ENCODE measurements around the gene ABCF1.

ABCF1 gene

DNA sequence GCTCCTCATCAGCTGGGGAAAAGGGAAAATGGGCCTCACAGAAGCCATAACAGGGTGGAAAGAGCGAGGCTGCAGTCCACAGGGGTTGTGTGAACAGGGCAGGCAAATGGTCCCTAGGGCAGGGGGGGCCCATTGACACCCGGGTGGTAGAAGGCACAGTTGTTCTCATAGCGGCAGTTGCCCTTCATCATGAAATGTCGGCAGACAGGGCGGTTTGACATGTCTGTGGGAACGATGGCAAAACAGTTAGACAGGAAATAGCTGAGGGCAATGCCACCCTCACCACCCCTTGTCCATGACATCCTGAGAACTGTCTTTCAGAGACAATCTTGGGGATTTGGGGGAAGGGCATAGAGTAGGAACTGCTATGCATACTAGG, 30.2 kb downstream of the ABCF1 start:
- no peak for DNase-seq (ENCODE audit: low read depth in 2 of 2)

DNA sequence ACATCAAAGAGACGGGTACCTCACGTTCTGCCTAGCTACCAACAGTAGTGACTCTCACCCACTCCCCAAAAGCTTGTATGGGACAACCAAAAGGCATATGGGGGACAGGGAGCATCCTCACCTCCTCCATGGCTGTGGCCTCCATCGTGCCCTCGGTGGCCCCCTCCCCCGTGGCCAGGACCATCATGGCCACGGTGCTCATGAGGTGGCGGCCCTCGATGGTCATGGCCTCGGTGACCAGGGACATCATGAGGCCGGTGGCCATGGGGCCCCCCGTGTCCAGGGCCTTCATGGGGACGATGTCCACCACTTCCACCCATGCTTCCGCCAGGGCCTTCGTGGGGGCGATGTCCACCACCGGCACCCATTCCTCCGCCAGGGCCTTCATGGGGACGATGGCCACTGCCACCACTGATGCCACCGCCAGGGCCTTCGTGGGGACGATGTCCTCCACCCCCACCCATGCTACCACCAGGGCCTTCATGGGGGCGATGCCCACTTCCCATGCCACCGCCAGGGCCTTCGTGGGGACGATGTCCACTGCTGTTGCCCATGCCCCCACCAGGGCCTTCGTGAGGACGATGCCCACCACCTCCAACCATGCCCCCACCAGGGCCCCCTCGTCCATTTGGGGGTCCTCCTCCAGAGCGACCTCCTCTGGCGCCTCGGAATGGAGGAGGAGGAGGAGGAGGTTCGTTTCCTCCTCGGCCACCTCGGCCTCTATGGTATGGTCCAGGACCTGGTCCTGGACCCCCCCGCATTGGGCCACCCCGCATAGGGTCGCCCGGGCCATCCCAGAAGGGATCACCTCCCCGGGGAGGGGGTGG, 30.8 kb downstream of the ABCF1 start:
- no peak for DNase-seq (ENCODE audit: low read depth in 2 of 2)

- no peak for DNase-seq (ENCODE audit: low read depth in 2 of 2)
Measured at GRCh38 chr6:30603961-30604360, 32.7 kb downstream of the ABCF1 start.

GRCh38 chr6:30610065-30610464, 38.8 kb downstream of the ABCF1 start:
- DNase-seq (ENCODE audit: low read depth in 2 of 2) = no peak

GRCh38 chr6:30611150-30611855, 40.1 kb downstream of the ABCF1 start:
- no peak for DNase-seq (ENCODE audit: low read depth in 2 of 2)

DNA sequence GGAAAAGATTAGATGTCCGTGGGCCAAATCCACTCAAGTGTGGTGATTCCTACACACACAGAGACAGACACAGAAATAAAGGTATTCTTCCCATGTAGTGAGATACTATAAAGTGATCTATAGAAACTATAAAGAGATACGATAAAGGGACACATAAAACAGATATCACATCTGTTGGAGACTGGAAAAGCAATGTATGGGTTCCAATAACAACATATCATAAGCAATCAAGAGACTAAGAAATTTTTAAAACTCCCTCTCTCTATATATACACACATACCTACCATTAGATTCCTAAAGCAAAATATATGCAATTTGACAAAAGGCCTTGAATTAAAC, 40.6 kb downstream of the ABCF1 start:
- DNase-seq (ENCODE audit: low read depth in 2 of 2) = no peak

DNA sequence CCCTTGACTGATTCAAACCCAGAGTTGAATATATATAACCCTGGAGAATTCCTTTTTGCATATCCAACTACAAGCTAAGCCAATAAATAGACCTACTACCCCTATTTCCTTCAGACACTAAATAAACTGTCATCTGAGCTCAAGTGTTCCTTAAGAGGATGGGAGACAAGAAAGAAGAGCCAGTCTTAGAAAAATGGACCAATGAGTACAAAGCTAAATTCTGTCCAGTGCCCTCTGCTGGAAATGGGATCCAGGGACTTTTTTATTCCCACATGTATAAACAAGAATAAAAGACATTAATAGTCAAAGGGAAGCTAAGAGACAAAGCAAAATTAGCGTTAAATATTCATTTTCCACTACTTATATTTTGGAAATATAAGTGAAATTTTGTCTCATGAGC, 41.0 kb downstream of the ABCF1 start:
- no peak for DNase-seq (ENCODE audit: low read depth in 2 of 2)

- DNase-seq (ENCODE audit: low read depth in 2 of 2) = no peak
Measured at GRCh38 chr6:30612687-30613248, 41.5 kb downstream of the ABCF1 start.

GRCh38 chr6:30613251-30614043, 42.2 kb downstream of the ABCF1 start:
- no peak for DNase-seq (ENCODE audit: low read depth in 2 of 2)

DNA sequence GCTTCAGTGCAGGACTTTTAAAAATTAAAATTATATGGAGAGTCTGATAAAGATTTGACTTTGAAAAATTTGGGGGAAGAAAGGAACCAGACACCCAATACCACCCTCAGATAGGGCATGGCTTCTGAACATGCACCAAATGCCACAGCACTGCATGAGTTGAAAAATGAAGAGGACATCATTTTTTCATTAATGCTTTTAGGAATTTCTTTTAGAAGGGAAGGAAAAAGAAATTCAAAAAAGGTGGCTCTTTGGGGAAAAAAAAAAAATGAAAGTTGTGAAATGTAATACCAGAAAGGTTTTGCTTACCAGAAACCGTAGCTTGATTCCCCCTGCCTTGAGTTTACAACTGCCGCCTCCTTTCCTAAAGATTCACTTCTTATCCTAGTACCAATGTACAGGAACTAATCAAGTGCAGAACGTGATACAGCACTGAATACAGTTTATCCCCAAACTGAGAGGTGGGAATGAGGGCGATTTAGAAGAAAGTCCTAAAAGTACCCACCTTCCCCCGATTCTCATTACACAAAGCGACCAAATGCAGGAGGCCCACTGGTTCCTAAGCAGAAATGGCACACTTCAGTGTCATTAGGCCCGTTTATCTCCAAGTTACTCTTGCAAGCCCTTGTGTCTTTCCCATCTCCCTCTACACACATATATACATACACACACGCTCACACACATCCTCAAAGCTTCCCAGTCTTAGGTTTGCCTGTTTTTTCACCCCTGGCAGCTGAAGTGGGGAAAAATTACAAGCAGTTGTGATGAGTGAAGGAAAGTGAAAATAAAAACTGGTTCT, 43.0 kb downstream of the ABCF1 start:
- no peak for DNase-seq (ENCODE audit: low read depth in 2 of 2)

- peak; percentile 51 to 74 for DNase-seq (ENCODE audit: low read depth in 2 of 2)
Measured at GRCh38 chr6:30614843-30615218, 43.6 kb downstream of the ABCF1 start.

DNA sequence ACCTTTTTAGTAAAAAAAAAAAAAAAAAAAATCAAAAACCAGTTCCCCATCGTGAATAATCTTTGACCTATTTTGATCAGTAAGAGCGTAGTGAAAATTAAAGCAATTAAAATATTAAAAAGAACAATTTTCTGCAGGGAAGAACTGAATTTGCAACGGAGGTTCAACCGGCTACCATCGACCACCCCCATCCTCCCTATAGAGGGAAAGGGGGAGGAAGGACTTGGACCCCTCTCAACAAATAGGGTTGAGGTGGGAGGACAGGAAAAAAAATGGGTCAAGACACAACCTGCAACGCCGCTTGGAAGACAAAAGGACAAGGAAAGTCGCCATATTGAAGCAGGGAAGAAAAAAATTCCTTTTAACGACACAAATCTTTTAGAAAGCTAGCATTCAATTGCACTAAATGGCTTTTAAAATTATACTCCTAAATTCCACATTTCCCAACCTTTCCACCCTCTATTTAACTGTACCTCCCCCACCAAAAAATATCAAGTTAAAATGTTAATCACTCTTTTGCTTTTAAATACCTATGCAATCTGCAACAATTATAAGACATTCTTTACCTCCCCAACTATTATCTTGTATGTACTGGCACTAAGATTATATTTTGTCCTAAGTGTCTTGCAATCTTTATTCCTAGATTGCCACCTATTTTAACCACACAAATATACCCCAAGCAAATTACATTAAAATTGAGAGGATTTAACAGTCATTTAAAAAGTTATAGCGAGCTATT, 44.1 kb downstream of the ABCF1 start:
- DNase-seq (ENCODE audit: low read depth in 2 of 2) = no peak

DNA sequence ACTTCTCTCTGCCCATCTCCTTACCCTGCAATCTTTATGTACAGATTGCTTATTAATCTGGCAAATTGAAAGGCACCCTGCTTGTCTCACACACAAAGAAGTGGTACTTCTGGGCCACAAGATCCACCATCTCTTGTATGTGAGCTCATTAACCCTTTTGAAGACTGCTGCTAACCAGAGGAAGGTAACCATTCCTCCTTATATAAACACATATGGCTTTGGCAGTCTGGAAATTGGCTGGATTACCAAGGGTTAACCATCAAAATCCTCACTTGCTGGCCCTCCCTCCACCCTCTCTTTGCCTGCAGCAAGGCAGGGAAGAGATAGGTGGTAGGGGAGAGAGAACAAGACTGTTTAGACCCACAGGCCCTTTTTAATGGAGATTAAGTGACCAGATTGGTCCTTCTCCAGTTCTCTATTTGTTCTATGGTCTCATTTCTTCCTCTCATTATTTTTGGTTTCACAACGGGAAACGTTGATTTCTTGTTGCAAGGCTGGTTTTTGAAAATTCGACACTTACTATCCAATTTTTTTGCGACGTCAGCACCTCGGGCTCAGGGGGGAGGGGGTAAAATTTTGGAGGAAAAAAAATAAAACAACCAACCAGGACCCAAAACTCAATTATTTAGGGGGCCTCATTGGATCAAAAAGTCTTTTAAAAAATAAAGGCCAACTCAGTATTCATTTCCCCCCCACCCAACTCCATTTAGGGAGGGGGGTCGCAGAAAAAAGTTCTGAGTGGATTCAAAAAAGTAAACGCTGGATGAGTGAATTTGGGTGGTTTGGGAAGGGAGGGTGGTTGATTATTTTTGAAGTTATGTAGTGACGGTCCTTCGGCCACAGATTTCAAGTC, 44.9 kb downstream of the ABCF1 start:
- DNase-seq (ENCODE audit: low read depth in 2 of 2) = no peak

DNA sequence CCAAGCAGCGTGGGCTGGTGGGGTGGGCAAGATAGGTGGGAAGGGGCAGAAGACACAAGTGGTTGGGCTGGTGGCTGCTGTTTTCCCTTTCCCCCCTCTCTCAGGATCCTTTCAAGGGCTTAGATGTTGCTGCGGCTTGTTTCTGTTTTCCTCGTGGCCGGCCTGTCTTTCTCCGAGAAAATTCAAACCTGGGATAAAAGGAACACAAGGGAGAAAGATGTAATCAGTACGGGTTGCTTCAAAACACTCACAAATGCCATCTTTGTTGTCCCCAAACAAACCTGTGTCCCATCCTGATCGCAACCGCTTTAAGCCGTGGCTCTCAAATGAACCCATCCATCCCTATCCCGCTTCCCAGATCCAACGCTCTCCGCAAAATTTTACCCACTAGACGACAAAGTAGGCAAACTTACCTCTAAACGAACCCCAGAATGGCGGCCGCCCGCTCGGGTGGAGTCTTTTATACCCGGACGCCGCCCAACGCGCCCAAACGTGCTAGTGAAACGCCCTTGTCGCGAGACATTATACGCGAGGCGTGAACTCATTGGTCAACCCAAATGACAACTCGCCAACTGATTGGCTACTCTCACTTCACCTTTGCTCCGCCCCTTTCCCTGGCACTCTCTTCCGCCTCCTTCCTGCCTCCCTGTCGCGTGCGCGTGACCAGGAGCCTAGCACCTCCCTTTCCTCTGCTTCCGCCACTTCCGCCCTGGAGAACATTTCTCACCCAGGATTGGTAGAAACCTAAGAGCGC, 45.7 kb downstream of the ABCF1 start, which contains the start of gene PPP1R10:
PPP1R10 (minus strand) TSS at position 433 of the 754 bp plus-strand sequence. CDS start 7,299 bp downstream, outside the sequence.
- peak; percentile 91 to 99 for DNase-seq (ENCODE audit: low read depth in 2 of 2)

GRCh38 chr6:30617565-30618269, 46.5 kb downstream of the ABCF1 start, which contains the start of gene MRPS18B:
Gene MRPS18B, plus strand, starts transcription at chr6:30617840. Its CDS starts 26 bp downstream, at chr6:30617866.
- DNase-seq (ENCODE audit: low read depth in 2 of 2) = peak; percentile 85 to 96

DNA sequence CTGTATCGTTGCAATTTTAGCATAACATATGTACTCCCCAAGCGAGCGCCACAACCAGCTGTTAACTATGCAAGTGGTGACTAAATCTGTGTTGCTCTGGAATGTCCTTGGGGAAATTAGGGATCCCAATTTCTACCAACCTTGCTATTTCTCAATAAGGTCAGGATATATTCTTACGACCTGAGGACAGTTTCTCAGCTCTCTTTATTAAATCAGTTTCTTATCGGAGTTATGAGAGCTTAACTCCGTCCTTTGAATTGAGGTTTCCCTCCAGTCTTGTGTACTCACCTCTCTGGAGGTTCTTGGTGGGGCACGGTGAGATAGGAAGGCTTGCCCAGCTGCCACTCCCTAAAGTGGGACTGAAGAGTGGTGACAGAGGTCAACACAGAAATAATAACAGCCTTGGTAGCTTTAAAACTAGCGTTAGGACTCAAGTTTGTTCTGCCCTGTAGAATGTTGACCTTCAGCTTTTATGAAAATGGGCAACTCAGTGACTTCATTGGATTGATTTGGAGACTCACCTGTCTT, 47.1 kb downstream of the ABCF1 start:
- no peak for DNase-seq (ENCODE audit: low read depth in 2 of 2)

DNA sequence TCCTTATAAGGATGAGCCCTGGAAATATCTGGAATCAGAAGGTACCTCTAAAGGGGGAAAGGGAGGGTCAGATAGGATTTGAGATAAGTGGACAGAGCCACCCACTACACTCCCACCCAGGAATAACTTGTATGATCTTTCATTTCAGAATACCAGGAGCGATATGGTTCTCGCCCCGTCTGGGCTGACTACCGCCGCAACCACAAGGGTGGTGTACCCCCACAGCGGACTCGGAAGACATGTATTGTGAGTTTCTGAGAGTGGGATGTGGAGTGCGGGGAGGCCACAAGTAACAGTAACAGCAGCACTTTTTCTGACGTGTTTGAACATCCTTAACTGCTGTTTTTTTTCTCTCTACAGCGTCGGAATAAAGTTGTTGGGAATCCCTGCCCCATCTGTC, 48.3 kb downstream of the ABCF1 start:
- no peak for DNase-seq (ENCODE audit: low read depth in 2 of 2)

DNA sequence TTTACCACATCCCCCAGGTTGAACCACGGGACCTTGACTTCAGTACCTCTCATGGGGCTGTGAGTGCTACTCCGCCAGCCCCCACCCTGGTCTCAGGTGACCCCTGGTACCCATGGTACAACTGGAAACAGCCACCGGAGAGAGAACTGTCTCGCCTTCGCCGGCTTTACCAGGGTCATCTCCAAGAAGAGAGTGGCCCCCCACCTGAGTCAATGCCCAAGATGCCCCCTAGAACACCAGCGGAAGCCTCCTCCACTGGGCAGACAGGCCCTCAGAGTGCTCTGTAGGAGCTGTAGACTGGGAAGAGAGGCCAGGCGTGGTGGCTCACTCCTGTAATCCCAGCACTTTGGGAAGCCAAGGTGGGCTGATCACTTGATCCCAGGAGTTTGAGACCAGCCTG, 54.3 kb downstream of the ABCF1 start:
- no peak for DNase-seq (ENCODE audit: low read depth in 2 of 2)
